ENCODE data around the gene C1QB. TPM values are rescaled to one million over a fixed set of nuclear protein-coding genes. Genes with fewer than 3 reads are reported as not detected.

C1QB gene
- total RNA-seq, 6 donors from 2014 or later, result 391 to 1,763 (median 1,026) TPM

DNA sequence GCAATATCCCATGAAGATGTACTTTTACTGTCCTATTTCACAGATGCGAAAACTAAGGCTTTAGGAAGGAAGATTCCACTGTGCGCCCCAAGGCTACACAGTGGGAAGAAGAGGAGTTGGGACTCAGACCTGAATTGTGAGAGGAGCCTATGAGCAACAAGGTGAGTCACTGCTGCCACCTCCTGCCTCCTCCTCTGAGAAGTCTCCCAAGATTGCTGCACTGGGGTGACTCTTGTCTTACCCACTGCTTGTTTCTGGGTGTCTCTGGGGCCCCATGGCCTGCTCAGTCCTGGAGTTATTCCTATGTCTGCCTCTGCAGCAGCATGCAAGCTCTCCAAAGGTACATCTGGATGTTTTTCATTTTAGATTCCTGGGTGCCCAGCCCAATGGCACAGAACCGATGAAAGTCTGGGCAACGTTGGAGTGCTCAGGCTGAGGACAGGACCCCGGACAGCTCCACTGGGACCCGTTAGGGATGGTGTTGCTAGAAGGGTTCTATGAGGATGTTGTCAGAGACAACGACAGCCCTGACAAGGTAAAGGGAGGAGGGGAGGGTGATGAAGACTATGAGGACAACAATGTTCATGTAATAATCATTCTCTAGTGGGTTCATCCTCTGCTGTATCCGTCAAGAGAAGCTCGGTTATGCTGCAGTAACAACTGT is 27.6 kb upstream of the C1QB start:
- TF ChIP-seq, protein P1, sequence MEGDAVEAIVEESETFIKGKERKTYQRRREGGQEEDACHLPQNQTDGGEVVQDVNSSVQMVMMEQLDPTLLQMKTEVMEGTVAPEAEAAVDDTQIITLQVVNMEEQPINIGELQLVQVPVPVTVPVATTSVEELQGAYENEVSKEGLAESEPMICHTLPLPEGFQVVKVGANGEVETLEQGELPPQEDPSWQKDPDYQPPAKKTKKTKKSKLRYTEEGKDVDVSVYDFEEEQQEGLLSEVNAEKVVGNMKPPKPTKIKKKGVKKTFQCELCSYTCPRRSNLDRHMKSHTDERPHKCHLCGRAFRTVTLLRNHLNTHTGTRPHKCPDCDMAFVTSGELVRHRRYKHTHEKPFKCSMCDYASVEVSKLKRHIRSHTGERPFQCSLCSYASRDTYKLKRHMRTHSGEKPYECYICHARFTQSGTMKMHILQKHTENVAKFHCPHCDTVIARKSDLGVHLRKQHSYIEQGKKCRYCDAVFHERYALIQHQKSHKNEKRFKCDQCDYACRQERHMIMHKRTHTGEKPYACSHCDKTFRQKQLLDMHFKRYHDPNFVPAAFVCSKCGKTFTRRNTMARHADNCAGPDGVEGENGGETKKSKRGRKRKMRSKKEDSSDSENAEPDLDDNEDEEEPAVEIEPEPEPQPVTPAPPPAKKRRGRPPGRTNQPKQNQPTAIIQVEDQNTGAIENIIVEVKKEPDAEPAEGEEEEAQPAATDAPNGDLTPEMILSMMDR (IDR thresholded peaks at IDR 0.05), result no peak
- no peak for TF ChIP-seq EP300 (IDR thresholded peaks at IDR 0.05)
- no peak for TF ChIP-seq POLR2AphosphoS5 (IDR thresholded peaks at IDR 0.05)
- TF ChIP-seq POLR2A (IDR thresholded peaks at IDR 0.05), result no peak
- no peak for ATAC-seq (ENCODE audit: low FRiP score in 2 of 2)
- WGBS, 2 donors, result 37 to 39% methylated on average over 9 of the region's 9 CpGs
- H3K36me3 ChIP-seq, result no peaks in the 10 kb centered on the region
- H3K4me1 ChIP-seq, result no peaks in the 10 kb centered on the region
- no peak overlapping the region for H3K4me3 ChIP-seq
- no peaks in the 10 kb centered on the region for H3K9me3 ChIP-seq
- DNase-seq, result no peak
- no peak overlapping the region for H3K27ac ChIP-seq
- peaks cover 0 to 2% (median 0%) of the 10 kb centered on the region in 4 donors for H3K27me3 ChIP-seq

DNA sequence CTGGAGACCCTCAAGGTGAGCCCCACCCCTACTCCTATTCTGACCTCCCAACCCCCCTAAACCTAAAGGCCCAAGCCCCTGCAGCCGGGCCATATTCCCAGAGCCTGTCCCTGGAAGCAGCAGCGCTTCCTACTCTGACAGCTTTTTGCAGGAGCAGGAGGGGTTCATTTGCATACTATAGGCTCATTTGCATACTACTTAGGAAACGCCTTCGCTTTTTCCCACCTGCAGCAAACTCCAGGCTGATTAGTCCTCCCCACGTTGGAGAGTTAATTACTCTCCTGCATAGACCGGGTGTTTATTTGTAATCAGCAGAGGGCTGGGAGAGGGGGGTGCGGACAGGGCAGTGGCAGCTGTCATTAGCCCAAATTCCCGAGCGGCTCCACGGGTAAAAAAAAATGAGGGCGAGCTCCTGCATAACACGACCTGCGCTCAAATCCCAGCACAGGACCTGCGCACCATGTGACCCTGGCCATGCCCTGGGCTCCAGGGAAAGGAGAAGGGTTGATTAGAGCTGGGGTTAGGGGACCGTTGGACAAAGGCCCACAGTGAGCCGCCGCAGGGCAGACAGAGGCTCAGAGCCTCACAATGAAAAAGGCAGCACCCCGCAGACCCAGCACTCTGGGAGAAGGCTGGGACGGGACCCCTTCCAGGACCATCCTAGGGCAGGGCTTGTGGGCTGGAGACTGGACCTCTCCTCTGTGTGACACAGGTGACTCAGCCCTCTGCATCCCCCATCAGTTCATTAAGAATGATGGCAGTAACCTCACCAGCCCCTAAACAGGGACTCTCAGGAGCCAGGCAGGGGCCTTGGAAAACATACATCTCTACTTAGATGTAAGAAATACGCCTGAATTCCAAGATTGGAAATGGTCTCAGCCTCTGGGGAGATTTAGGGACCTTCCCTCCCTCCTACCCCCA is 26.5 kb upstream of the C1QB start:
- H3K27me3 ChIP-seq, result peaks cover 0 to 2% (median 0%) of the 10 kb centered on the region in 4 donors

DNA sequence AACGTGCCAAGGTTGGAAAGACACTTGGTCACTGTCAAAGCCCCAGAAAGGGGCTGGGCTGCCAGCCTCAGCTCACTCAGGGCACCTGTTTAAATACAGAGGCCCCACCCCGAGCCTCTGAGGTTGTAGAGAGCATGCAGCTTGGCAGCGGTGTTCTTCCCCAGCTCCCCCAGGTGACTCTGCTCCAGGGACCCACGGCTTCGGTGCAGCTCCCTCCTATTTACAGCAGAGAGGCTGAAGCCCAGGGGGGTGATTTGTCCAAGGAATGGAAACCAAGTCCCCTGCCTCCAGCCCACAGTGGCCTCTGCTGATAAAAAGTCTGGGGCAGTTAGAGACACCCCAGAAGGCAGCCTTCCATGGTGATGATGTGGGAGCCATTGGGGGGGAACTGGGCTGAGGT is 25.7 kb upstream of the C1QB start:
- Histone ChIP-seq H3K27me3 (peaks cover 0 to 2% (median 0%) of the 10 kb centered on the region in 4 donors), H3K36me3 (no peaks in the 10 kb centered on the region), H3K9me3 (no peaks in the 10 kb centered on the region), H3K27ac (no peak overlapping the region), H3K4me3 (no peak overlapping the region), H3K4me1 (no peaks in the 10 kb centered on the region)
- TF ChIP-seq POLR2AphosphoS5 (IDR thresholded peaks at IDR 0.05), result no peak
- TF ChIP-seq, protein P1 (IDR thresholded peaks at IDR 0.05), result no peak
- TF ChIP-seq POLR2A (IDR thresholded peaks at IDR 0.05), result no peak
- no peak for TF ChIP-seq EP300 (IDR thresholded peaks at IDR 0.05)
- WGBS, 2 donors, result 33 to 42% methylated on average over 1 to 5 of the region's 5 CpGs
- ATAC-seq (ENCODE audit: low FRiP score in 2 of 2) (no peak), DNase-seq (no peak)

More for the DNA sequence above, 26.5 kb upstream of the C1QB start:
- Histone ChIP-seq H3K27ac (no peak overlapping the region), H3K9me3 (no peaks in the 10 kb centered on the region), H3K4me1 (no peaks in the 10 kb centered on the region), H3K4me3 (no peak overlapping the region), H3K36me3 (no peaks in the 10 kb centered on the region)
- WGBS, 2 donors, result 11 to 21% methylated on average over 17 to 20 of the region's 20 CpGs
- TF ChIP-seq POLR2A (IDR thresholded peaks at IDR 0.05) (no peak), EP300 (IDR thresholded peaks at IDR 0.05) (no peak), POLR2AphosphoS5 (IDR thresholded peaks at IDR 0.05) (no peak)
- TF ChIP-seq, protein P1 (IDR thresholded peaks at IDR 0.05), result no peak
- ATAC-seq (ENCODE audit: low FRiP score in 2 of 2) (no peak), DNase-seq (no peak)

DNA sequence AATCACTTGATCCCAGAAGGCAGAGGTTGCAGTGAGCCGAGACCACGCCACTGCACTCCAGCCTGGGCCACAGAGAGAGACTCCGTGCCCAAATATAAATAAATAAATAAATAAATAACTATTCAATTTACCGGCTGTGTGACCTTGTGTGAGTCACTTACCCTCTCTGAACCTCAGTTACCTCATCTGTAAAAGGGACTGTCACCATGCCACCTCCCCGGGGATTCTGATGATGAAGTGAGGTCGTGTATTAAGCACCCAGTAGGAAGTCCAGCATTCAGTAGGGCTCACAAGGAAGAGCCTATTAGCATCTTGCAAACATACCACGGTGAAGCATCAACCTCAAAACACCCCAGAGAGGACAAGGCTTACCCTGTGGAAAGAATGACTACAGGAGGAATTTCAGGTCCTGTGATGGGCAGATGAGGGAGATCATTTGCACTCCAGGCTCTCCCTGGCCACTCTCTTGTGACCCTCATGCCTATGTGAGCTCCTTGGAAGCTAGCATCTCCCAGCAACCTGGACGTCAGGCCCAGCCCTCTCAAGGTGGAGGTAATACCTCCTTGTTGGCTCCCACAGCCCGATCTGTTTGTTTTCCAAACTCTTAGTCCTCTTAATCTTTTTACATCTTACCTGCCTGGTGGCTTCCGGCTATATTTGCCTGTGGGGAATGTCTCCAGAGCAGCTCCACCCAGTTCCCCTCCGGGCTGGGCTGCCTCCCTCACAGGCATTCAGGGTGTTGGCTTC is 24.2 kb upstream of the C1QB start:
- H3K4me3 ChIP-seq, result no peak overlapping the region
- TF ChIP-seq POLR2A (IDR thresholded peaks at IDR 0.05) (no peak), EP300 (IDR thresholded peaks at IDR 0.05) (no peak), POLR2AphosphoS5 (IDR thresholded peaks at IDR 0.05) (no peak)
- TF ChIP-seq, protein P1 (IDR thresholded peaks at IDR 0.05), result no peak
- WGBS, 2 donors, result 48% methylated on average over 11 of the region's 11 CpGs
- H3K36me3 ChIP-seq, result no peaks in the 10 kb centered on the region
- DNase-seq (no peak), ATAC-seq (ENCODE audit: low FRiP score in 2 of 2) (no peak)
- no peaks in the 10 kb centered on the region for H3K9me3 ChIP-seq
- no peaks in the 10 kb centered on the region for H3K4me1 ChIP-seq
- peaks cover 0 to 2% (median 0%) of the 10 kb centered on the region in 4 donors for H3K27me3 ChIP-seq
- no peak overlapping the region for H3K27ac ChIP-seq

All from upper lobe of left lung (tissue), 6 donors.